GM23248 (cell line): Measurements from ENCODE around the gene DNPEP.

ENCODE experiments used
- EZH2 ChIP-seq: fragments of 200-600 bp; sonication (generic); IDR thresholded peaks from 2 replicates; pipeline ENCODE4 v1.6.1; 2018; ENCODE audit warnings: antibody characterized with exemption, mild to moderate bottlenecking; ENCODE audit not compliant: insufficient read depth, poor library complexity, severe bottlenecking
- EZH2phosphoT487 ChIP-seq: fragments of 200-600 bp; sonication (generic); IDR thresholded peaks from 2 replicates; pipeline ENCODE4 v1.6.1; 2018; ENCODE audit warnings: antibody characterized with exemption, moderate library complexity, mild to moderate bottlenecking, low read depth; ENCODE audit not compliant: insufficient read depth

GRCh38 chr2:219325657-219326315 is 61.9 kb downstream of the DNPEP start:
- TF ChIP-seq EZH2phosphoT487 = no peak
- TF ChIP-seq EZH2 = no peak
